HG03442 (cell line): ENCODE data around the gene SYNGAP1.
"Not testable (repeated sequence)": the region's sequence is repeated elsewhere in the genome, so short reads cannot be mapped to it uniquely, and the experiment has no call there.

Experiments used
- ATAC-seq: cut with Tn5 transposase; IDR thresholded peaks from one replicate; pipeline ENCODE4 v1.9.1; 2021; ENCODE audit warnings: mild to moderate bottlenecking, moderate library complexity; ENCODE audit not compliant: unreplicated experiment

Gene SYNGAP1

GRCh38 chr6:33419580-33420490 is at the start of gene SYNGAP1:
SYNGAP1 (plus strand) TSS chr6:33420065; CDS start chr6:33420265, 200 bp downstream.
- no peak for ATAC-seq

- ATAC-seq = not testable (repeated sequence)
Observed at GRCh38 chr6:33371901-33372300, 48.0 kb upstream of the SYNGAP1 start.

- ATAC-seq = no peak
Observed at GRCh38 chr6:33372526-33373123, 47.2 kb upstream of the SYNGAP1 start.

- no peak for ATAC-seq
Observed at GRCh38 chr6:33373960-33374910, 45.6 kb upstream of the SYNGAP1 start.

GRCh38 chr6:33375143-33375671 is 44.7 kb upstream of the SYNGAP1 start:
- no peak for ATAC-seq

GRCh38 chr6:33377171-33377570 is 42.7 kb upstream of the SYNGAP1 start:
- ATAC-seq = no peak

GRCh38 chr6:33379184-33379583 is 40.7 kb upstream of the SYNGAP1 start:
- ATAC-seq = not testable (repeated sequence)

GRCh38 chr6:33380272-33380981 is 39.4 kb upstream of the SYNGAP1 start:
- no peak for ATAC-seq

GRCh38 chr6:33383427-33384185 is 36.3 kb upstream of the SYNGAP1 start:
- no peak for ATAC-seq

GRCh38 chr6:33384581-33385020 is 35.3 kb upstream of the SYNGAP1 start:
- ATAC-seq = no peak

GRCh38 chr6:33390173-33390572 is 29.7 kb upstream of the SYNGAP1 start:
- no peak for ATAC-seq

- ATAC-seq = no peak
Observed at GRCh38 chr6:33390767-33391277, 29.0 kb upstream of the SYNGAP1 start.

GRCh38 chr6:33391278-33391921 is 28.5 kb upstream of the SYNGAP1 start, which contains the start of gene KIFC1:
KIFC1 (plus strand) TSS chr6:33391823; CDS start chr6:33391986, 163 bp downstream.
- ATAC-seq = peak; percentile 83

GRCh38 chr6:33391922-33392594 is 27.8 kb upstream of the SYNGAP1 start:
- peak; percentile 17 for ATAC-seq

GRCh38 chr6:33392595-33392948 is 27.3 kb upstream of the SYNGAP1 start:
- ATAC-seq = no peak

GRCh38 chr6:33392979-33393378 is 26.9 kb upstream of the SYNGAP1 start:
- no peak for ATAC-seq

- ATAC-seq = no peak
Observed at GRCh38 chr6:33397541-33397940, 22.3 kb upstream of the SYNGAP1 start.

GRCh38 chr6:33398601-33399000 is 21.3 kb upstream of the SYNGAP1 start:
- not testable (repeated sequence) for ATAC-seq
